Bronchial epithelial cell (primary cell): ENCODE measurements around the gene ADAM12. TPM values are rescaled to one million over a fixed set of nuclear protein-coding genes. Genes with fewer than 3 reads are reported as not detected.
A peak's percentile ranks its signal among the peaks of the same experiment; 100 is the strongest.

Experiments used
- DNase-seq: peaks from one replicate; pipeline ENCODE4 v3.0.0-alpha.2; 2010; ENCODE audit warnings: low read depth
- FAIRE-seq: peaks from 2 replicates; lab custom pipeline; 2011; peaks lifted over from hg19 to GRCh38; lab: Jason Lieb, UNC
- H3K27me3 ChIP-seq: 2 replicates; pipeline ENCODE4 v1.5.1; 2011; ENCODE audit warnings: low read length; ENCODE audit not compliant: control insufficient read depth, insufficient read depth
- H3K36me3 ChIP-seq: 2 replicates; pipeline ENCODE4 v1.5.1; 2011; ENCODE audit warnings: low read length; ENCODE audit not compliant: control insufficient read depth, insufficient read depth
- H3K4me3 ChIP-seq: 2 replicates; pipeline ENCODE4 v1.5.1; 2011; ENCODE audit warnings: mild to moderate bottlenecking, low read depth, low read length, control low read depth
- CTCF ChIP-seq: IDR thresholded peaks from 2 replicates; pipeline ENCODE4 v1.5.1; 2011; ENCODE audit warnings: mild to moderate bottlenecking, moderate library complexity, low read length, control low read depth, inconsistent platforms; ENCODE audit not compliant: insufficient read depth, severe bottlenecking
- total RNA-seq: library from RNA; depleted of rRNA; stranded (reverse); fragments of >200 nt; gene quantifications from 2 replicates; pipeline ENCODE4 v1.2.1, GENCODE V29; 2014

ADAM12 gene
- total RNA-seq, 1 donor from 2014 or later = 1.8 TPM

DNA sequence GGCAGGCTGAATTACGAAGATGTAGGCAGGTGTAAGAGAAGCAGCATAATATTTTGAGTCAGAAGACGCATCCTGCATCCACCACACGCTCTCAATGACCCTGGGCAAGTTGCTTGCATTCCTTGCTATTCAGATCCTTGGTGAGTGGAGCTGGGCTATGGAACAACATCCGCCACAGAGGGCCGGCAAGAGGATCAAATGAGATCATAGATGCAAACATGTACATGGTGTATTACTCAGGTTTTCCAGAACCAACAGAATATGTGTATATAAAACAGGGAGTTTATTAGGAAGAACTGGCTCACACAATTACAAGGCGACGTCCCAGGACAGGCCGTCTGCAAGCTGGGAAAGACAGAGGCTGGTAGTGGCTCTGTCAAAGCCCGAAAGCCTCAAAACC is 51.5 kb downstream of the ADAM12 start:
- Histone ChIP-seq H3K36me3 (no peaks in the 10 kb centered on the region), H3K27me3 (no peaks in the 10 kb centered on the region), H3K4me3 (no peak overlapping the region)
- FAIRE-seq = no peak
- no peak for TF ChIP-seq CTCF
- DNase-seq = no peak

DNA sequence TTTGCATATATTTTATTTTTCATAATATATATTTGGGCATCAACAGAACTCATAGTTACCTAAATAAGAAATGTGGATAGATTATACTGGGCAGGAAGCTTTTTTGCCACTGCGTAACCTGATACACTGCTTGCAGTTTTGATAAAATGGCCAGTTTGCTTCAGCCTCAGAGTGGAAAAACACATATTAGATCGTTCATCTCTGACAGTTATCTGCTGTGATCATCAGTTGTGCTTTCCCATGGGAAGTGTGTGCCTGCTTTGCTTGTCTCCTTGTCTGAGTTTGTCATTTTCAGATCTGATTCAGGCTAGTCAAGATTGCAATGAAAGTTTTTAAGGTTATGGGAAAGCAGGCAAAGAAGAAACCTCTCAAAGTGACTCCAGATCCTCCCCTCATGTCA is 54.0 kb downstream of the ADAM12 start:
- H3K27me3 ChIP-seq = no peaks in the 10 kb centered on the region
- H3K4me3 ChIP-seq = no peak overlapping the region
- H3K36me3 ChIP-seq = no peaks in the 10 kb centered on the region
- TF ChIP-seq CTCF = no peak
- DNase-seq = no peak
- FAIRE-seq = no peak

- no peak for TF ChIP-seq CTCF
- no peak for FAIRE-seq
- H3K27me3 ChIP-seq = no peaks in the 10 kb centered on the region
- no peaks in the 10 kb centered on the region for H3K36me3 ChIP-seq
- H3K4me3 ChIP-seq = no peak overlapping the region
- no peak for DNase-seq
These were observed 55.7 kb downstream of the ADAM12 start for GRCh38 chr10:126332576-126332975.

DNA sequence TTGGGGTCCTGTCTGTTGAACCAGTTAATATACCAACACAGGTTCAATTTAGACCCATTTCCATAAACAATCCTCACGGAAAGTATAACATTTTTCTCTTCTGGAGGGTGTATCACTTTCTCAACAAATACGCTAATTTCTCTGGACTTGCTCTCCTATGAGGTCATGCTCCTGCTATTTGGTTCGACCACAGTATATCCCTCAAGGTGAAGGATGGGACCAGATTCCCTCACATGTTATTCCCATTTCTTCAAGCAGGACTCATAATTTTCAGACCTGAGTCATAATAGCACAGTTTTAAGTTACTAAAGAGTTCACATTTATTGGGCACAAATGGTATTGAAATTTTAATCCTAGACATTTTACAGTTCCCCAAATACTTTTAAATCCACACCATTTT is 57.2 kb downstream of the ADAM12 start:
- Histone ChIP-seq H3K36me3 (no peaks in the 10 kb centered on the region), H3K4me3 (no peak overlapping the region), H3K27me3 (no peaks in the 10 kb centered on the region)
- no peak for TF ChIP-seq CTCF
- DNase-seq (peak; percentile 23), FAIRE-seq (no peak)

GRCh38 chr10:126324826-126325225 is 63.5 kb downstream of the ADAM12 start:
- Histone ChIP-seq H3K27me3 (no peaks in the 10 kb centered on the region), H3K36me3 (no peaks in the 10 kb centered on the region), H3K4me3 (no peak overlapping the region)
- no peak for TF ChIP-seq CTCF
- DNase-seq (no peak), FAIRE-seq (no peak)

DNA sequence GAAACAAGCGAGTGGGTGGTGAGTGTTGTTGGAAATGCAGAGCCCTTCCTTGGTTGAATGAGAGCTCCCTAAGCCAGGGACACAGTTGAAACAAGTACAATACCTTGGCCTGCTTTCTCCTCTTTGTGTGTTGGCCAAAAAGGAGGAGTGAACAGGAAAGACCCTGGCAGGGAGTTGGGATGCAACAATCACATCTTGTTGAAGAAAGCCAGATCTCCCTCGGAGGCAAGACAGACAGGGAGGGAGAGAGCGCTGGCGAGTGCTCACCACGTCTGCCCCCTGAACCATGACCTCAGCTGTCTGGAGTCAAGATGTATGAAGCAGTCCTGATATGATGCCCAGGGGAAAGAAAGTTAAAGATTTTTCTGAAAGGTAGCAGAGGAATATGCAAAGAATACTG is 66.8 kb downstream of the ADAM12 start:
- no peak for DNase-seq
- no peak for TF ChIP-seq CTCF
- no peaks in the 10 kb centered on the region for H3K27me3 ChIP-seq
- no peak for FAIRE-seq
- no peaks in the 10 kb centered on the region for H3K36me3 ChIP-seq
- no peak overlapping the region for H3K4me3 ChIP-seq
